HCT116 (cell line): ENCODE measurements around the gene CES4A. TPM values are rescaled to one million over a fixed set of nuclear protein-coding genes. Genes with fewer than 3 reads are reported as not detected.

Experiments used
- ATAC-seq: fragments of 200-7000 bp; cut with Tn5 transposase; 2 replicates; pipeline ENCODE4 v1.9.1; 2020; ENCODE audit warnings: mild to moderate bottlenecking, moderate library complexity
- BruUV-seq: library from RNA; stranded (reverse); fragments of 400-500 nt; replicated peaks from 2 replicates; lab custom pipeline; 2021; lab: Mats Ljungman, UMichigan
- CTCF ChIA-PET: fragments of 300-600 bp; sonication (Branson Sonifier 250); formaldehyde crosslinking; loops from one replicate; lab custom pipeline; 2021; ENCODE audit warnings: antibody characterized with exemption; lab: Charles Lee
- POLR2A ChIA-PET: fragments of 300-600, 350-600 bp; sonication (Branson Sonifier 250); formaldehyde crosslinking; loops from one replicate; lab custom pipeline; 2021; ENCODE audit warnings: antibody characterized with exemption; lab: Charles Lee
- RAD21 ChIA-PET, 2 experiments: fragments of 300-600 bp; sonication (Branson Sonifier 250); formaldehyde crosslinking; loops; one replicate each; lab custom pipeline; 2023; ENCODE audit warnings: low total read pairs in 2 of 2; ENCODE audit not compliant: uncharacterized antibody in 2 of 2, unreplicated experiment in 2 of 2, low non-redundant PET in 1 of 2; lab: Charles Lee
- DNase-seq: peaks from one replicate; pipeline ENCODE4 v3.0.0-alpha.2; 2010; ENCODE audit warnings: low read depth, low spot score
- H2AFZ ChIP-seq: fragments of 200-600 bp; shearing (Covaris generic), sonication (generic); 2 replicates; pipeline ENCODE4 v1.6.1; 2017; ENCODE audit warnings: low read depth, mixed run types, mixed read lengths, antibody characterized with exemption, low read length; ENCODE audit not compliant: poor library complexity, severe bottlenecking
- H3K27ac ChIP-seq: 2 replicates; pipeline ENCODE4 v1.5.1; 2012; ENCODE audit warnings: low read depth, low read length
- H3K27me3 ChIP-seq: fragments of 200-600 bp; sonication (generic); 2 replicates; pipeline ENCODE4 v1.6.1; 2016; ENCODE audit warnings: mixed run types, low read length, mixed read lengths; ENCODE audit not compliant: insufficient read depth
- H3K36me3 ChIP-seq, 2 experiments: fragments of 200-500 bp in 1 of 2; fragments of 200-600 bp in 1 of 2; sonication (Bioruptor generic) in 1 of 2; sonication (generic) in 1 of 2; 2 replicates each; pipeline versions ENCODE4 v1.5.1 to v1.6.1; 2014 to 2016; ENCODE audit warnings: low read length in 2 of 2, inconsistent platforms in 1 of 2, mixed read lengths in 1 of 2, mixed run types in 1 of 2; ENCODE audit not compliant: insufficient read depth in 2 of 2, control insufficient read depth in 1 of 2
- H3K4me1 ChIP-seq, 2 experiments: fragments of 200-600 bp in 1 of 2; sonication (generic) in 1 of 2; 2 replicates each; pipeline versions ENCODE4 v1.5.1 to v1.6.1; 2012 to 2017; ENCODE audit warnings: low read length in 2 of 2, inconsistent platforms in 1 of 2, mild to moderate bottlenecking in 1 of 2, mixed read lengths in 1 of 2, mixed run types in 1 of 2, moderate library complexity in 1 of 2; ENCODE audit not compliant: insufficient read depth in 2 of 2, control insufficient read depth in 1 of 2
- H3K4me2 ChIP-seq: fragments of 200-600 bp; sonication (generic); 2 replicates; pipeline ENCODE4 v1.6.1; 2017; ENCODE audit warnings: mixed run types, low read length, mixed read lengths
- H3K4me3 ChIP-seq, 2 experiments: fragments of 200-600 bp in 1 of 2; sonication (generic) in 1 of 2; replicated peaks in 1 of 2; 2 replicates each; pipeline ENCODE4 v1.5.1; 2011 to 2016; ENCODE audit warnings: low read length in 2 of 2, control low read depth in 1 of 2, low read depth in 1 of 2, mild to moderate bottlenecking in 1 of 2, mixed read lengths in 1 of 2, mixed run types in 1 of 2
- H3K79me2 ChIP-seq: fragments of 200-600 bp; sonication (generic); 2 replicates; pipeline ENCODE4 v1.6.1; 2017; ENCODE audit warnings: mild to moderate bottlenecking, mixed run types, low read length, moderate library complexity, mixed read lengths; ENCODE audit not compliant: insufficient read depth
- H3K9ac ChIP-seq: fragments of 200-600 bp; sonication (generic); 2 replicates; pipeline ENCODE4 v1.6.1; 2016; ENCODE audit warnings: low read length, mixed read lengths
- H3K9me2 ChIP-seq: fragments of 200-600 bp; sonication (generic), shearing (Covaris generic); 2 replicates; pipeline ENCODE4 v1.6.1; 2017; ENCODE audit warnings: mixed run types, mild to moderate bottlenecking, moderate library complexity; ENCODE audit not compliant: insufficient read depth
- H3K9me3 ChIP-seq, 2 experiments: fragments of 200-500 bp in 1 of 2; fragments of 200-600 bp in 1 of 2; sonication (Bioruptor generic) in 1 of 2; sonication (generic) in 1 of 2; 2 replicates each; pipeline ENCODE4 v1.6.1; 2014 to 2017; ENCODE audit warnings: low read length in 2 of 2, mixed read lengths in 2 of 2, inconsistent platforms in 1 of 2, low read depth in 1 of 2, mild to moderate bottlenecking in 1 of 2, mixed run types in 1 of 2, moderate library complexity in 1 of 2; ENCODE audit not compliant: control insufficient read depth in 1 of 2, insufficient read depth in 1 of 2
- H4K20me1 ChIP-seq: fragments of 200-600 bp; sonication (generic), shearing (Covaris generic); 2 replicates; pipeline ENCODE4 v1.6.1; 2017; ENCODE audit warnings: mixed run types, mild to moderate bottlenecking, moderate library complexity; ENCODE audit not compliant: insufficient read depth
- CBX3 ChIP-seq: IDR thresholded peaks from 2 replicates; pipeline ENCODE4 v1.6.1; 2012; ENCODE audit warnings: low read depth
- CEBPB ChIP-seq: IDR thresholded peaks from 2 replicates; pipeline ENCODE4 v1.6.1; 2012; ENCODE audit warnings: low read depth
- CTCF ChIP-seq, 3 experiments: fragments of 200-600 bp in 1 of 3; sonication (generic) in 1 of 3; IDR thresholded peaks in 2 of 3; conservative IDR thresholded peaks in 1 of 3; 2 replicates each; pipeline ENCODE4 v1.5.1; 2012 to 2017; ENCODE audit warnings: low read depth in 2 of 3, low read length in 2 of 3, antibody characterized with exemption in 1 of 3, borderline replicate concordance in 1 of 3, control low read depth in 1 of 3, mild to moderate bottlenecking in 1 of 3, mixed read lengths in 1 of 3, mixed run types in 1 of 3, moderate library complexity in 1 of 3; ENCODE audit not compliant: insufficient read depth in 1 of 3
- EGR1 ChIP-seq: IDR thresholded peaks from 2 replicates; pipeline ENCODE4 v1.6.1; 2012; ENCODE audit warnings: low read depth
- ELF1 ChIP-seq: IDR thresholded peaks from 2 replicates; pipeline ENCODE4 v1.6.1; 2012; ENCODE audit warnings: low read depth, borderline replicate concordance
- EZH2 ChIP-seq: fragments of 200-600 bp; sonication (generic); IDR thresholded peaks from 2 replicates; pipeline ENCODE4 v1.6.1; 2017; ENCODE audit warnings: antibody characterized with exemption, mixed run types
- EZH2phosphoT487 ChIP-seq: fragments of 200-600 bp; IDR thresholded peaks from 2 replicates; pipeline ENCODE4 v1.6.1; 2018; ENCODE audit warnings: antibody characterized with exemption, borderline replicate concordance
- FOSL1 ChIP-seq: IDR thresholded peaks from 2 replicates; pipeline ENCODE4 v1.6.1; 2012; ENCODE audit warnings: low read depth
- POLR2AphosphoS5 ChIP-seq: IDR thresholded peaks from 2 replicates; pipeline ENCODE4 v1.6.1; 2011; ENCODE audit warnings: mild to moderate bottlenecking, low read depth, low read length, moderate library complexity
- TCF7L2 ChIP-seq: IDR thresholded peaks from 2 replicates; pipeline ENCODE4 v1.7.0; 2011; ENCODE audit warnings: borderline replicate concordance, inconsistent platforms; ENCODE audit not compliant: insufficient read depth, insufficient read length; ENCODE audit errors: extremely low read depth
- YY1 ChIP-seq: IDR thresholded peaks from 2 replicates; pipeline ENCODE4 v1.6.1; 2011; ENCODE audit warnings: low read length, low read depth, moderate library complexity, mild to moderate bottlenecking; ENCODE audit not compliant: insufficient replicate concordance; ENCODE audit errors: extremely low read depth
- ZBTB33 ChIP-seq: IDR thresholded peaks from 2 replicates; pipeline ENCODE4 v1.6.1; 2011; ENCODE audit warnings: mild to moderate bottlenecking, low read length, moderate library complexity; ENCODE audit not compliant: insufficient replicate concordance; ENCODE audit errors: extremely low read depth
- ZFX ChIP-seq: fragments of 450-650 bp; IDR thresholded peaks from 2 replicates; pipeline ENCODE4 v1.6.1; 2017
- ZNF274 ChIP-seq: fragments of 200-500 bp; sonication (Bioruptor generic); IDR thresholded peaks from 2 replicates; pipeline ENCODE4 v1.6.1; 2014; ENCODE audit warnings: mild to moderate bottlenecking, low read depth, low read length, inconsistent platforms
- intact Hi-C: fragments of 100-400 bp; cut with micrococcal nuclease; formaldehyde crosslinking; loops from 2 replicates; pipeline ENCODE4 v1.10.0; 2022
- total RNA-seq: library from RNA; stranded (reverse); gene quantifications from one replicate; pipeline ENCODE4 v1.2.1, GENCODE V29; 2021; ENCODE audit not compliant: unreplicated experiment
- TF ChIP-seq, protein P1 (sequence below): IDR thresholded peaks from 2 replicates; pipeline ENCODE4 v1.6.1; 2012; ENCODE audit warnings: low read depth

Gene CES4A
- total RNA-seq, 1 experiment from 2014 or later = not detected

GRCh38 chr16:66975302-66975893, 13.0 kb upstream of the CES4A start:
- no peaks in the 10 kb centered on the region for H4K20me1 ChIP-seq
- intact Hi-C loops = no loop called here
- POLR2A ChIA-PET = interaction anchor here (0.5 kb wide), 1 partner anchor 158 kb away, joined by 4 read pairs; no protein-coding TSS in a partner anchor
- H3K36me3 ChIP-seq = no peaks in the 10 kb centered on the region
- TF ChIP-seq CTCF (IDR thresholded peaks at IDR 0.05 in 2 of 3, conservative IDR thresholded peaks at IDR 0.05 in 1 of 3; ENCODE audit: borderline replicate concordance in 1 of 3, insufficient read depth in 1 of 3, low read depth in 2 of 3, low read length in 2 of 3) (no peak), FOSL1 (no peak), ZFX (no peak), CBX3 (no peak), EZH2 (no peak), ZBTB33 (no peak), YY1 (no peak), CEBPB (no peak), EZH2phosphoT487 (no peak), ZNF274 (no peak), EGR1 (no peak), POLR2AphosphoS5 (no peak), ELF1 (no peak), TCF7L2 (no peak)
- TF ChIP-seq, protein P1, sequence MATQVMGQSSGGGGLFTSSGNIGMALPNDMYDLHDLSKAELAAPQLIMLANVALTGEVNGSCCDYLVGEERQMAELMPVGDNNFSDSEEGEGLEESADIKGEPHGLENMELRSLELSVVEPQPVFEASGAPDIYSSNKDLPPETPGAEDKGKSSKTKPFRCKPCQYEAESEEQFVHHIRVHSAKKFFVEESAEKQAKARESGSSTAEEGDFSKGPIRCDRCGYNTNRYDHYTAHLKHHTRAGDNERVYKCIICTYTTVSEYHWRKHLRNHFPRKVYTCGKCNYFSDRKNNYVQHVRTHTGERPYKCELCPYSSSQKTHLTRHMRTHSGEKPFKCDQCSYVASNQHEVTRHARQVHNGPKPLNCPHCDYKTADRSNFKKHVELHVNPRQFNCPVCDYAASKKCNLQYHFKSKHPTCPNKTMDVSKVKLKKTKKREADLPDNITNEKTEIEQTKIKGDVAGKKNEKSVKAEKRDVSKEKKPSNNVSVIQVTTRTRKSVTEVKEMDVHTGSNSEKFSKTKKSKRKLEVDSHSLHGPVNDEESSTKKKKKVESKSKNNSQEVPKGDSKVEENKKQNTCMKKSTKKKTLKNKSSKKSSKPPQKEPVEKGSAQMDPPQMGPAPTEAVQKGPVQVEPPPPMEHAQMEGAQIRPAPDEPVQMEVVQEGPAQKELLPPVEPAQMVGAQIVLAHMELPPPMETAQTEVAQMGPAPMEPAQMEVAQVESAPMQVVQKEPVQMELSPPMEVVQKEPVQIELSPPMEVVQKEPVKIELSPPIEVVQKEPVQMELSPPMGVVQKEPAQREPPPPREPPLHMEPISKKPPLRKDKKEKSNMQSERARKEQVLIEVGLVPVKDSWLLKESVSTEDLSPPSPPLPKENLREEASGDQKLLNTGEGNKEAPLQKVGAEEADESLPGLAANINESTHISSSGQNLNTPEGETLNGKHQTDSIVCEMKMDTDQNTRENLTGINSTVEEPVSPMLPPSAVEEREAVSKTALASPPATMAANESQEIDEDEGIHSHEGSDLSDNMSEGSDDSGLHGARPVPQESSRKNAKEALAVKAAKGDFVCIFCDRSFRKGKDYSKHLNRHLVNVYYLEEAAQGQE = no peak
- TF ChIP-seq, all 23 proteins: peak for 0
- H3K4me1 ChIP-seq = peaks cover 33 to 55% of the 10 kb centered on the region in 2 experiments
- ChIA-PET CTCF (interaction anchor here (2.7 kb wide), 1 partner anchor 14 kb away, joined by 8 read pairs; the partner anchor contains the start of gene CES3), RAD21 (interaction anchor here in 1 of 2 experiments (0.8 kb wide), 1 partner anchor 21 kb away, joined by 3 read pairs; no protein-coding TSS in a partner anchor)
- no peaks in the 10 kb centered on the region for H3K79me2 ChIP-seq
- no peaks in the 10 kb centered on the region for H3K9me3 ChIP-seq
- no peak overlapping the region for H3K27ac ChIP-seq
- DNase-seq = no peak
- BruUV-seq = no TSS peak
- ATAC-seq = no peak
- no peaks in the 10 kb centered on the region for H3K9me2 ChIP-seq
- no peak overlapping the region for H3K4me2 ChIP-seq
- H3K4me3 ChIP-seq = no peak overlapping the region
- no peaks in the 10 kb centered on the region for H3K27me3 ChIP-seq
- no peak overlapping the region for H2AFZ ChIP-seq
- no peak overlapping the region for H3K9ac ChIP-seq
